Measurements from ENCODE around the gene SUPT7L.

The SUPT7L gene

GRCh38 chr2:27683390-27684071 is 20.1 kb upstream of the SUPT7L start:
- DNase-seq: peak; percentile 78

GRCh38 chr2:27682334-27682771 is 18.9 kb upstream of the SUPT7L start:
- peak; percentile 93 for DNase-seq

- peak; percentile 54 for DNase-seq
Observed at GRCh38 chr2:27681841-27682240, 18.4 kb upstream of the SUPT7L start.

- DNase-seq: no peak
Observed at GRCh38 chr2:27680571-27680970, 17.2 kb upstream of the SUPT7L start.

- no peak for DNase-seq
Observed at GRCh38 chr2:27672723-27673486, 9.5 kb upstream of the SUPT7L start.

GRCh38 chr2:27671235-27671634 is 7.8 kb upstream of the SUPT7L start:
- no peak for DNase-seq

- no peak for DNase-seq
Observed at GRCh38 chr2:27667446-27667845, 4.0 kb upstream of the SUPT7L start.

GRCh38 chr2:27664622-27665363 is 1.4 kb upstream of the SUPT7L start:
- no peak for DNase-seq

GRCh38 chr2:27664154-27664574 is 750 bp upstream of the SUPT7L start:
- no peak for DNase-seq

- no peak for DNase-seq
Observed at GRCh38 chr2:27661371-27661770, 2.0 kb downstream of the SUPT7L start.

GRCh38 chr2:27655155-27655951 is 8.1 kb downstream of the SUPT7L start:
- DNase-seq: peak; percentile 20

- no peak for DNase-seq
Observed at GRCh38 chr2:27653397-27653796, 10.0 kb downstream of the SUPT7L start.

GRCh38 chr2:27652790-27653189 is 10.6 kb downstream of the SUPT7L start:
- no peak for DNase-seq

GRCh38 chr2:27652341-27652740 is 11.1 kb downstream of the SUPT7L start:
- DNase-seq: no peak

GRCh38 chr2:27651056-27651455 is 12.4 kb downstream of the SUPT7L start:
- no peak for DNase-seq

- DNase-seq: no peak
Observed at GRCh38 chr2:27647737-27648136, 15.7 kb downstream of the SUPT7L start.

GRCh38 chr2:27647289-27647688 is 16.1 kb downstream of the SUPT7L start:
- DNase-seq: no peak

- no peak for DNase-seq
Observed at GRCh38 chr2:27645197-27645596, 18.2 kb downstream of the SUPT7L start.

- DNase-seq: no peak
Observed at GRCh38 chr2:27640722-27641245, 22.6 kb downstream of the SUPT7L start.

- peak; percentile 86 for DNase-seq
Observed at GRCh38 chr2:27638709-27639108, 24.7 kb downstream of the SUPT7L start.

GRCh38 chr2:27638037-27638637 is 25.3 kb downstream of the SUPT7L start:
- peak; percentile 97 for DNase-seq

- DNase-seq: peak; percentile 63
Observed at GRCh38 chr2:27636766-27637165, 26.6 kb downstream of the SUPT7L start.

All from HCEC 1CT (cell line).